Erythroblast (primary cell): ENCODE measurements around the gene TMEM184C.

ENCODE experiments used
- GATA1 ChIP-seq: IDR thresholded peaks from 2 replicates; pipeline ENCODE4 v1.6.1; 2011; ENCODE audit warnings: low read depth, mild to moderate bottlenecking, control low read depth, low read length, moderate library complexity
- POLR2A ChIP-seq: IDR thresholded peaks from 2 replicates; pipeline ENCODE4 v1.6.1; 2011; ENCODE audit warnings: mild to moderate bottlenecking, low read length

DNA sequence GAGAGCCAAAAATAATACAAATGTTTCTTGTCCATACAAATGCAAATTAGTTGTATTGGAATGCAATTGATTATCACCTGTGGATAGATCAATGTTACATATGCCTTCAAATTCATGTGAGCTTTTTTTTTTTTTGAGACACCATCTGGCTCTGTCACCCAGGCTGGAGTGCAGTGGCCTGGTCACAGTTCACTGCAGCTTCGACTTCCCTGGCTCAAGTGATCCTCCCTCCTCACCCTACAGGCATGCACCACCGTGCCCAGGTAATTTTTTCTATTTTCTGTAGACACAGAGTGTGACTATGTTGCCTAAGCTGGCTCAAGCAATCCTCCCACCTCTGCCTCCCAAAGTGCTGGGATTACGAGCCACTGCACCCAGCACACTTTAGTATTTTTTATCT is 38.6 kb upstream of the TMEM184C start:
- no peak for TF ChIP-seq POLR2A
- TF ChIP-seq GATA1 = no peak
